Mesenchymal stem cell (in vitro differentiated cells and primary cell): ENCODE measurements around the gene ERP44.

Experiments
- DNase-seq: peaks from one replicate; pipeline ENCODE4 v3.0.0-alpha.2; 2013
- H2AFZ ChIP-seq: one replicate; pipeline ENCODE4 v1.6.1; 2013; ENCODE audit warnings: low read depth, mild to moderate bottlenecking, control low read depth, inconsistent platforms, low read length, moderate library complexity
- H2AK5ac ChIP-seq: 2 replicates; pipeline ENCODE4 v1.6.1; 2013; ENCODE audit warnings: low read length, moderate library complexity, mild to moderate bottlenecking, inconsistent platforms; ENCODE audit not compliant: severe bottlenecking
- H2BK120ac ChIP-seq: one replicate; pipeline ENCODE4 v1.6.1; 2013; ENCODE audit warnings: low read depth, mild to moderate bottlenecking, inconsistent platforms, low read length, moderate library complexity
- H2BK12ac ChIP-seq, 2 experiments: one replicate each; pipeline ENCODE4 v1.6.1; 2013; ENCODE audit warnings: inconsistent platforms in 2 of 2, low read length in 2 of 2, mild to moderate bottlenecking in 2 of 2, moderate library complexity in 2 of 2, control low read depth in 1 of 2
- H2BK15ac ChIP-seq: one replicate; pipeline ENCODE4 v1.6.1; 2013; ENCODE audit warnings: mild to moderate bottlenecking, low read depth, inconsistent platforms; ENCODE audit not compliant: poor library complexity, severe bottlenecking
- H2BK5ac ChIP-seq: 2 replicates; pipeline ENCODE4 v1.6.1; 2013; ENCODE audit warnings: low read depth, mild to moderate bottlenecking, low read length, control low read depth, inconsistent platforms; ENCODE audit not compliant: poor library complexity, severe bottlenecking
- H3K14ac ChIP-seq, 2 experiments: one replicate each; pipeline ENCODE4 v1.6.1; 2013; ENCODE audit warnings: inconsistent platforms in 2 of 2, low read length in 2 of 2, control low read depth in 1 of 2, mild to moderate bottlenecking in 1 of 2, moderate library complexity in 1 of 2
- H3K18ac ChIP-seq, 2 experiments: one replicate each; pipeline ENCODE4 v1.6.1; 2013; ENCODE audit warnings: inconsistent platforms in 2 of 2, low read length in 2 of 2, control low read depth in 1 of 2, low read depth in 1 of 2, mild to moderate bottlenecking in 1 of 2
- H3K23ac ChIP-seq, 2 experiments: one replicate each; pipeline ENCODE4 v1.6.1; 2013; ENCODE audit warnings: inconsistent platforms in 2 of 2, low read length in 2 of 2, mild to moderate bottlenecking in 2 of 2, moderate library complexity in 2 of 2, control low read depth in 1 of 2
- H3K27ac ChIP-seq: 2 replicates; pipeline ENCODE4 v1.5.1; 2013; ENCODE audit warnings: mild to moderate bottlenecking, moderate library complexity, low read length, control low read depth, inconsistent platforms; ENCODE audit not compliant: poor library complexity, severe bottlenecking
- H3K27me3 ChIP-seq, 2 experiments: 2 replicates each; pipeline versions ENCODE4 v1.6.1 to v1.7.0; 2013; ENCODE audit warnings: low read length in 2 of 2, mild to moderate bottlenecking in 2 of 2, moderate library complexity in 2 of 2, control low read depth in 1 of 2, inconsistent platforms in 1 of 2; ENCODE audit not compliant: control insufficient read depth in 1 of 2, insufficient read depth in 1 of 2
- H3K36me3 ChIP-seq, 2 experiments: 2 replicates each; pipeline versions ENCODE4 v1.6.1 to v1.7.0; 2013; ENCODE audit warnings: low read length in 2 of 2, control low read depth in 1 of 2, inconsistent platforms in 1 of 2, low read depth in 1 of 2, mild to moderate bottlenecking in 1 of 2; ENCODE audit not compliant: insufficient read depth in 2 of 2, control insufficient read depth in 1 of 2
- H3K4ac ChIP-seq, 2 experiments: one replicate each; pipeline ENCODE4 v1.6.1; 2013; ENCODE audit warnings: inconsistent platforms in 2 of 2, low read length in 2 of 2, mild to moderate bottlenecking in 2 of 2, moderate library complexity in 2 of 2, control low read depth in 1 of 2, low read depth in 1 of 2
- H3K4me1 ChIP-seq: 2 replicates; pipeline ENCODE4 v1.6.1; 2013; ENCODE audit warnings: low read depth, low read length, control low read depth; ENCODE audit not compliant: control insufficient read depth, insufficient read depth
- H3K4me2 ChIP-seq: 2 replicates; pipeline ENCODE4 v1.6.1; 2013; ENCODE audit warnings: low read length, mild to moderate bottlenecking, inconsistent platforms; ENCODE audit not compliant: poor library complexity, severe bottlenecking
- H3K4me3 ChIP-seq, 2 experiments: 2 replicates each; pipeline versions ENCODE4 v1.5.1 to v1.7.0; 2013; ENCODE audit warnings: low read length in 2 of 2, mild to moderate bottlenecking in 2 of 2, control low read depth in 1 of 2, low read depth in 1 of 2; ENCODE audit not compliant: insufficient read depth in 1 of 2
- H3K79me1 ChIP-seq: replicated peaks from 2 replicates; pipeline ENCODE4 v1.6.1; 2013; ENCODE audit warnings: mild to moderate bottlenecking, control low read depth, low read length, inconsistent platforms; ENCODE audit not compliant: poor library complexity, severe bottlenecking
- H3K9ac ChIP-seq: 2 replicates; pipeline ENCODE4 v1.7.0; 2013; ENCODE audit warnings: mild to moderate bottlenecking, low read length, moderate library complexity
- H3K9me3 ChIP-seq: 2 replicates; pipeline ENCODE4 v1.7.0; 2013; ENCODE audit warnings: mild to moderate bottlenecking, low read length; ENCODE audit not compliant: control insufficient read depth
- H4K8ac ChIP-seq: one replicate; pipeline ENCODE4 v1.6.1; 2013; ENCODE audit warnings: inconsistent platforms, mild to moderate bottlenecking, low read length, moderate library complexity
- H4K91ac ChIP-seq: one replicate; pipeline ENCODE4 v1.6.1; 2013; ENCODE audit warnings: mild to moderate bottlenecking, low read length, inconsistent platforms
- WGBS: methylation state at CpG from one replicate; pipeline ENCODE4 v1.1.7; 2013; ENCODE audit warnings: mixed read lengths; 5-methylcytosine and 5-hydroxymethylcytosine counted together

ERP44 gene

GRCh38 chr9:100052375-100052774, 46.4 kb downstream of the ERP44 start:
- Histone ChIP-seq H3K18ac (no peak overlapping the region), H3K36me3 (peaks cover 2 to 52% of the 10 kb centered on the region in 2 experiments), H4K8ac (no peak overlapping the region)

DNA sequence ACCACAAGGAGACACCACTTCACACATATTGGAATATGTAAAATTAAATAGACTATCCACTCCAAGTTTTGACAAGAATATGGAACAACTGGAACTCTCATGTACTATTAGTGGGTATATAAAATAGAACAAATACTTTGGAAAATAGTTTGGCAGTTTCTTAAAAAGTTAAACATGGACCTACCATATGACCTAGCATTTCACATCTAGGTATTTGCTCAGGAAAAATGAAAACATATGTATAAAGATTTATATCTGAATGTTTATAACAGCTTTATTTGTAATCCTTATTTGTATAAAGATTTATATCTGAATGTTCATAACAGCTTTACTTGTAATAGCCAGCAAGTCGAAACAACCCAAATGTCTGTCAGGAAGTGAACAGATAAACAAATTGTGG, 49.2 kb downstream of the ERP44 start:
- no peak overlapping the region for H3K4me3 ChIP-seq
- H3K23ac ChIP-seq, result no peak overlapping the region
- H2BK5ac ChIP-seq, result no peak overlapping the region
- H3K9me3 ChIP-seq, result no peaks in the 10 kb centered on the region
- no peak overlapping the region for H3K14ac ChIP-seq
- no peaks in the 10 kb centered on the region for H3K4me1 ChIP-seq
- no peak overlapping the region for H2AK5ac ChIP-seq
- no peak overlapping the region for H3K4ac ChIP-seq
- no peak overlapping the region for H2AFZ ChIP-seq
- H3K27ac ChIP-seq, result no peak overlapping the region
- peaks cover 2 to 39% of the 10 kb centered on the region in 2 experiments for H3K36me3 ChIP-seq
- H3K79me1 ChIP-seq, result peaks cover 9% of the 10 kb centered on the region
- no peak overlapping the region for H2BK120ac ChIP-seq
- no peak overlapping the region for H2BK15ac ChIP-seq
- WGBS, result no CpG with 5 or more reads among the region's 1 CpG
- no peak overlapping the region for H3K18ac ChIP-seq
- no peak overlapping the region for H2BK12ac ChIP-seq
- H3K4me2 ChIP-seq, result no peak overlapping the region
- H3K27me3 ChIP-seq, result no peaks in the 10 kb centered on the region
- no peak overlapping the region for H4K8ac ChIP-seq
- DNase-seq, result no peak
- H3K9ac ChIP-seq, result no peak overlapping the region
- no peak overlapping the region for H4K91ac ChIP-seq

More at GRCh38 chr9:100052375-100052774, 46.4 kb downstream of the ERP44 start:
- peaks cover 8% of the 10 kb centered on the region for H3K79me1 ChIP-seq
- H2BK5ac ChIP-seq, result no peak overlapping the region
- H3K23ac ChIP-seq, result no peak overlapping the region
- H3K4me1 ChIP-seq, result no peaks in the 10 kb centered on the region
- H2BK120ac ChIP-seq, result no peak overlapping the region
- H3K14ac ChIP-seq, result no peak overlapping the region
- no peak for DNase-seq
- H3K27ac ChIP-seq, result no peak overlapping the region
- no peak overlapping the region for H3K4me3 ChIP-seq
- no peak overlapping the region for H3K4ac ChIP-seq
- H2AK5ac ChIP-seq, result no peak overlapping the region
- no peak overlapping the region for H3K4me2 ChIP-seq
- no peaks in the 10 kb centered on the region for H3K9me3 ChIP-seq
- H4K91ac ChIP-seq, result no peak overlapping the region
- H2BK15ac ChIP-seq, result no peak overlapping the region
- no peaks in the 10 kb centered on the region for H3K27me3 ChIP-seq
- no peak overlapping the region for H3K9ac ChIP-seq
- H2AFZ ChIP-seq, result no peak overlapping the region
- no peak overlapping the region for H2BK12ac ChIP-seq
- WGBS, result 93% methylated on average over 5 of the region's 6 CpGs

DNA sequence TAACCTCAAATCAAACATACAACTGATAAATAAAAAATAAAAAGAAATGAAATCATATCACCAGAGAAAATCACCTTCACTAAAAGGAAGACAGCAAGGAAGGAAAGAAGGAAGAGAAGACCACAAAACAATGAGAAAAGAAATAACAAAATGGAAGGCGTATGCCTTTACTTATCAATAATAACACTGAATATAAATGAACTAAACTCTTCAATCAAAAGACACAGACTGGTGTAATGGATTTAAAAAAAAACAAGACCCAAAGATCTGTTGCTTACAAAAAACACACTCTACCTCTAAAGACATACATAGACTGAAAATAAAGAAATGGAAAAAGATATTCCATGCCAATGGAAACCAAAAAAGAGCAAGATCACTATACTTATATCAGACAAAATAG, 60.3 kb downstream of the ERP44 start:
- peaks cover 36% of the 10 kb centered on the region for H3K79me1 ChIP-seq
- H3K4ac ChIP-seq, result no peak overlapping the region
- no peak overlapping the region for H4K8ac ChIP-seq
- H3K4me3 ChIP-seq, result no peak overlapping the region
- no peak overlapping the region for H3K4me2 ChIP-seq
- no peaks in the 10 kb centered on the region for H3K27me3 ChIP-seq
- DNase-seq, result no peak
- peaks cover 6 to 19% of the 10 kb centered on the region in 2 experiments for H3K36me3 ChIP-seq
- H3K4me1 ChIP-seq, result no peaks in the 10 kb centered on the region
- no peak overlapping the region for H2BK120ac ChIP-seq
- H3K23ac ChIP-seq, result no peak overlapping the region
- H3K9ac ChIP-seq, result no peak overlapping the region
- no CpG with 5 or more reads among the region's 1 CpG for WGBS
- H3K18ac ChIP-seq, result no peak overlapping the region
- no peak overlapping the region for H3K27ac ChIP-seq
- no peak overlapping the region for H2BK12ac ChIP-seq
- no peak overlapping the region for H2BK5ac ChIP-seq
- H2AFZ ChIP-seq, result no peak overlapping the region
- no peak overlapping the region for H2AK5ac ChIP-seq
- H2BK15ac ChIP-seq, result no peak overlapping the region
- H3K9me3 ChIP-seq, result peaks cover 15% of the 10 kb centered on the region
- no peak overlapping the region for H3K14ac ChIP-seq
- no peak overlapping the region for H4K91ac ChIP-seq

GRCh38 chr9:100033877-100034551, 64.8 kb downstream of the ERP44 start:
- Histone ChIP-seq H3K27me3 (no peaks in the 10 kb centered on the region), H3K9me3 (peaks cover 12% of the 10 kb centered on the region), H2AK5ac (no peak overlapping the region), H3K14ac (no peak overlapping the region), H4K8ac (no peak overlapping the region), H3K4ac (no peak overlapping the region), H4K91ac (no peak overlapping the region), H2AFZ (no peak overlapping the region), H3K23ac (no peak overlapping the region), H3K27ac (no peak overlapping the region), H2BK5ac (no peak overlapping the region), H2BK120ac (no peak overlapping the region), H2BK12ac (no peak overlapping the region), H3K36me3 (peaks cover 6 to 27% of the 10 kb centered on the region in 2 experiments), H3K9ac (no peak overlapping the region), H3K18ac (no peak overlapping the region), H3K4me1 (no peaks in the 10 kb centered on the region), H3K4me2 (no peak overlapping the region), H3K4me3 (no peak overlapping the region), H3K79me1 (peaks cover 36% of the 10 kb centered on the region), H2BK15ac (no peak overlapping the region)
- 93% methylated on average over 3 of the region's 3 CpGs for WGBS
- no peak for DNase-seq
